SK-N-MC (cell line): ENCODE results near the gene LGR6.
A peak's percentile ranks its signal among the peaks of the same experiment; 100 is the strongest.

Experiments
- DNase-seq: peaks from one replicate; pipeline ENCODE4 v3.0.0-alpha.2; 2011; ENCODE audit warnings: low read depth, low spot score
- H3K27ac ChIP-seq: fragments of 200-600 bp; sonication (generic); 2 replicates; pipeline ENCODE4 v1.5.1; 2016; ENCODE audit warnings: mixed run types
- H3K36me3 ChIP-seq: fragments of 200-600 bp; sonication (generic); 2 replicates; pipeline ENCODE4 v1.6.1; 2017; ENCODE audit warnings: antibody characterized with exemption, low read length, mixed read lengths; ENCODE audit not compliant: insufficient read depth
- H3K4me3 ChIP-seq: fragments of 200-600 bp; sonication (generic); 2 replicates; pipeline ENCODE4 v1.5.1; 2016
- H3K9ac ChIP-seq: fragments of 200-600 bp; sonication (generic); 2 replicates; pipeline ENCODE4 v1.8.0; 2017; ENCODE audit warnings: mixed run types, mixed read lengths; ENCODE audit not compliant: insufficient read length
- H3K9me3 ChIP-seq: fragments of 200-600 bp; sonication (generic); 2 replicates; pipeline ENCODE4 v1.6.1; 2017; ENCODE audit warnings: low read depth, mild to moderate bottlenecking, antibody characterized with exemption, low read length, moderate library complexity, mixed read lengths
- EZH2 ChIP-seq: fragments of 200-600 bp; sonication (generic); IDR thresholded peaks from one replicate; pipeline ENCODE4 v1.6.1; 2017; ENCODE audit warnings: antibody characterized with exemption
- FOXP2 ChIP-seq: optimal IDR thresholded peaks from 2 replicates; pipeline ENCODE3; 2011; ENCODE audit warnings: mild to moderate bottlenecking, moderate library complexity; ENCODE audit not compliant: insufficient read depth; ENCODE audit errors: extremely low read length, control extremely low read depth
- POLR2AphosphoS5 ChIP-seq: IDR thresholded peaks from 2 replicates; pipeline ENCODE4 v1.6.1; 2012; ENCODE audit warnings: mild to moderate bottlenecking, low read depth, low read length, borderline replicate concordance

LGR6 gene

DNA sequence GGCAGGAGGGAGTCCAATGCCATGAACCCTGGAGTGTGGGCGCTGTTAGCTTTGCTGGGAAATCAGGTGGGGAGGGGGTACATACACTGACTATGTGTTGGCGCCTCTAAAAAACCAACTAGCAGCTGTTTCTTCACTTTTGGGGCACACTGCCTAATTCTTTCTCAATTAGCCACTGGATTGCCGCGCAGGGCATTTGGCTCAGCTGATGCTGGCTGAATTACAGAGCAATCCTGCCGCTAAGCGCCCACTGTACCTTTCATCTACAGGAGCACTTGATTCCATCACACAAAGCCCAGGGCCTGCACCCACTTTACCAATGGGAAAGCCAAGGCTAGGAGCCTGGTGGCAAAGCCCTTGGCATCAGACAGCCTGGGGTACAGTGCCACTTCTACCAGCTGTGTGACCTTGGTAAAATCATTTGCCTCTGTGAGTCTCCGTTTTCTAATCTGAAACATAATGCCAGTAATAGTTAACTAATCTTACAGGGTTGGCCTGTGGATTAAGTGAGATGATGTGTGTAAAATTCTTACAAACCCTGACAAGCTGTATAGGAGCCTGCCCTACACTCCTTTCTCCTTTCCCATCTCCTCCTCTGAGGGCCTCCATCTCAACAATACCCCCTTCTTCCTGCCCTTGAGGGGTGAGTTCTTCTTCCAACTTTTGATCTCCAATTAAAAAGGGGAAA lies 89.1 kb downstream of the LGR6 start:
- DNase-seq, result no peak
- TF ChIP-seq EZH2, result no peak
- no peak for TF ChIP-seq POLR2AphosphoS5
- no peak for TF ChIP-seq FOXP2
- H3K9me3 ChIP-seq, result no peaks in the 10 kb centered on the region
- no peak overlapping the region for H3K9ac ChIP-seq
- no peak overlapping the region for H3K4me3 ChIP-seq
- H3K27ac ChIP-seq, result no peak overlapping the region
- no peaks in the 10 kb centered on the region for H3K36me3 ChIP-seq

GRCh38 chr1:202283379-202283844 lies 89.8 kb downstream of the LGR6 start:
- H3K36me3 ChIP-seq, result no peaks in the 10 kb centered on the region
- no peak overlapping the region for H3K9ac ChIP-seq
- H3K4me3 ChIP-seq, result no peak overlapping the region
- H3K9me3 ChIP-seq, result no peaks in the 10 kb centered on the region
- H3K27ac ChIP-seq, result no peak overlapping the region
- no peak for TF ChIP-seq EZH2
- no peak for TF ChIP-seq FOXP2
- TF ChIP-seq POLR2AphosphoS5, result peak; percentile 22; the same call in 1 of the 2 replicates
- peak; percentile 62 for DNase-seq

- no peak overlapping the region for H3K4me3 ChIP-seq
- H3K27ac ChIP-seq, result no peak overlapping the region
- TF ChIP-seq FOXP2 (no peak), EZH2 (no peak), POLR2AphosphoS5 (no peak)
- no peaks in the 10 kb centered on the region for H3K9me3 ChIP-seq
- no peaks in the 10 kb centered on the region for H3K36me3 ChIP-seq
- H3K9ac ChIP-seq, result no peak overlapping the region
- no peak for DNase-seq
These were observed 90.4 kb downstream of the LGR6 start for GRCh38 chr1:202283991-202284390.

- Histone ChIP-seq H3K9me3 (no peaks in the 10 kb centered on the region), H3K27ac (no peak overlapping the region), H3K9ac (no peak overlapping the region), H3K36me3 (no peaks in the 10 kb centered on the region), H3K4me3 (no peak overlapping the region)
- DNase-seq, result no peak
- TF ChIP-seq POLR2AphosphoS5 (no peak), EZH2 (no peak), FOXP2 (no peak)
These were observed 92.3 kb downstream of the LGR6 start for GRCh38 chr1:202285908-202286307.

- no peak overlapping the region for H3K27ac ChIP-seq
- H3K9me3 ChIP-seq, result no peaks in the 10 kb centered on the region
- H3K4me3 ChIP-seq, result peak overlapping the region; percentile 39; the same call in 1 of the 2 replicates
- no peaks in the 10 kb centered on the region for H3K36me3 ChIP-seq
- peak; percentile 30 for DNase-seq
- no peak for TF ChIP-seq FOXP2
- no peak for TF ChIP-seq EZH2
- no peak for TF ChIP-seq POLR2AphosphoS5
- no peak overlapping the region for H3K9ac ChIP-seq
These were observed 93.1 kb downstream of the LGR6 start for GRCh38 chr1:202286622-202287097.

GRCh38 chr1:202287196-202287595 lies 93.6 kb downstream of the LGR6 start:
- H3K4me3 ChIP-seq, result no peak overlapping the region
- no peaks in the 10 kb centered on the region for H3K36me3 ChIP-seq
- TF ChIP-seq EZH2, result no peak
- no peak for TF ChIP-seq FOXP2
- no peak for TF ChIP-seq POLR2AphosphoS5
- H3K27ac ChIP-seq, result no peak overlapping the region
- no peaks in the 10 kb centered on the region for H3K9me3 ChIP-seq
- H3K9ac ChIP-seq, result no peak overlapping the region
- DNase-seq, result no peak

GRCh38 chr1:202288177-202288576 lies 94.6 kb downstream of the LGR6 start:
- DNase-seq, result no peak
- no peaks in the 10 kb centered on the region for H3K9me3 ChIP-seq
- TF ChIP-seq EZH2 (no peak), POLR2AphosphoS5 (no peak), FOXP2 (no peak)
- H3K9ac ChIP-seq, result no peak overlapping the region
- H3K36me3 ChIP-seq, result no peaks in the 10 kb centered on the region
- H3K4me3 ChIP-seq, result no peak overlapping the region
- no peak overlapping the region for H3K27ac ChIP-seq

GRCh38 chr1:202289009-202289408 lies 95.4 kb downstream of the LGR6 start:
- H3K27ac ChIP-seq, result no peak overlapping the region
- H3K9me3 ChIP-seq, result no peaks in the 10 kb centered on the region
- TF ChIP-seq EZH2, result no peak
- TF ChIP-seq POLR2AphosphoS5, result no peak
- no peak for TF ChIP-seq FOXP2
- H3K4me3 ChIP-seq, result no peak overlapping the region
- no peaks in the 10 kb centered on the region for H3K36me3 ChIP-seq
- H3K9ac ChIP-seq, result no peak overlapping the region
- no peak for DNase-seq

- no peaks in the 10 kb centered on the region for H3K9me3 ChIP-seq
- no peaks in the 10 kb centered on the region for H3K36me3 ChIP-seq
- no peak overlapping the region for H3K9ac ChIP-seq
- no peak for TF ChIP-seq FOXP2
- no peak for TF ChIP-seq EZH2
- no peak for TF ChIP-seq POLR2AphosphoS5
- no peak overlapping the region for H3K27ac ChIP-seq
- DNase-seq, result no peak
- H3K4me3 ChIP-seq, result no peak overlapping the region
These were observed 97.4 kb downstream of the LGR6 start for GRCh38 chr1:202291001-202291400.
